Endothelial cell of umbilical vein (primary cell): ENCODE data around the gene CNKSR1. TPM values are rescaled to one million over a fixed set of nuclear protein-coding genes. Genes with fewer than 3 reads are reported as not detected.

Experiments
- BruUV-seq: library from RNA; stranded (reverse); fragments of 400-500 nt; replicated peaks from 2 replicates; lab custom pipeline; 2021; lab: Mats Ljungman, UMichigan
- CTCF ChIA-PET: fragments of 300-600, 350-600 bp; sonication (Branson Sonifier 250); formaldehyde crosslinking; loops from one replicate; lab custom pipeline; 2021; ENCODE audit warnings: antibody characterized with exemption, inconsistent platforms; lab: Charles Lee
- POLR2A ChIA-PET: fragments of 300-600, 350-600 bp; sonication (Branson Sonifier 250); formaldehyde crosslinking; loops from one replicate; lab custom pipeline; 2021; ENCODE audit warnings: antibody characterized with exemption, inconsistent platforms; lab: Charles Lee
- DNase-seq: peaks from one replicate; pipeline ENCODE4 v3.0.0-alpha.2; 2011; ENCODE audit warnings: low read depth, low spot score
- FAIRE-seq: peaks from 2 replicates; lab custom pipeline; 2011; peaks lifted over from hg19 to GRCh38; lab: Jason Lieb, UNC
- H2AFZ ChIP-seq: 2 replicates; pipeline ENCODE4 v1.6.0; 2012; ENCODE audit warnings: low read depth, low read length, control low read depth, inconsistent platforms
- H3K27ac ChIP-seq: 2 replicates; pipeline ENCODE4 v1.5.1; 2011; ENCODE audit warnings: low read depth, mild to moderate bottlenecking, control low read depth, low read length, moderate library complexity; ENCODE audit not compliant: insufficient read depth
- H3K27me3 ChIP-seq, 2 experiments: 2 replicates each; pipeline versions ENCODE4 v1.6.0 to v1.6.1; 2011; ENCODE audit warnings: low read length in 2 of 2, mixed read lengths in 1 of 2; ENCODE audit not compliant: control insufficient read depth in 2 of 2, insufficient read depth in 2 of 2
- H3K36me3 ChIP-seq, 2 experiments: 2 replicates in 1 of 2; 3 replicates in 1 of 2; pipeline ENCODE4 v1.5.1; 2011; ENCODE audit warnings: low read length in 2 of 2, mild to moderate bottlenecking in 1 of 2, moderate library complexity in 1 of 2; ENCODE audit not compliant: control insufficient read depth in 2 of 2, insufficient read depth in 2 of 2; ENCODE audit errors: extremely low read depth in 1 of 2
- H3K4me1 ChIP-seq: 3 replicates; pipeline ENCODE4 v1.5.1; 2011; ENCODE audit warnings: mild to moderate bottlenecking, low read length; ENCODE audit not compliant: control insufficient read depth, insufficient read depth; ENCODE audit errors: extremely low read depth
- H3K4me2 ChIP-seq: 2 replicates; pipeline ENCODE4 v1.6.1; 2011; ENCODE audit warnings: low read length, control low read depth, mixed read lengths; ENCODE audit not compliant: insufficient read depth
- H3K4me3 ChIP-seq, 3 experiments: fragments of 200-600 bp in 1 of 3; sonication (generic), shearing (Covaris generic) in 1 of 3; replicated peaks in 1 of 3; 2 replicates each; pipeline ENCODE4 v1.5.1; 2011 to 2016; ENCODE audit warnings: control low read depth in 3 of 3, low read length in 3 of 3, mild to moderate bottlenecking in 2 of 3, inconsistent platforms in 1 of 3, low read depth in 1 of 3, moderate library complexity in 1 of 3; ENCODE audit not compliant: insufficient read depth in 1 of 3
- H3K79me2 ChIP-seq: 2 replicates; pipeline ENCODE4 v1.6.0; 2012; ENCODE audit warnings: low read length, inconsistent platforms; ENCODE audit not compliant: control insufficient read depth, insufficient read depth
- H3K9ac ChIP-seq: replicated peaks from 2 replicates; pipeline ENCODE3; 2011; ENCODE audit warnings: low read length, control low read depth; ENCODE audit not compliant: insufficient read depth; ENCODE audit errors: extremely low read depth
- H3K9me1 ChIP-seq: replicated peaks from 3 replicates; pipeline ENCODE4 v1.6.0; 2011; ENCODE audit warnings: mild to moderate bottlenecking, low read length; ENCODE audit not compliant: control insufficient read depth, insufficient read depth; ENCODE audit errors: extremely low read depth
- H3K9me3 ChIP-seq: replicated peaks from 2 replicates; pipeline ENCODE4 v1.5.1; 2012; ENCODE audit warnings: low read length, inconsistent platforms; ENCODE audit not compliant: control insufficient read depth, insufficient read depth
- H4K20me1 ChIP-seq: replicated peaks from 2 replicates; pipeline ENCODE3; 2011; ENCODE audit warnings: mild to moderate bottlenecking, low read length; ENCODE audit not compliant: control insufficient read depth, insufficient read depth; ENCODE audit errors: extremely low read depth
- CTCF ChIP-seq, 2 donors: IDR thresholded peaks; 1 replicate in 1 of 2; 2 replicates in 1 of 2; pipeline ENCODE4 v1.5.1; 2011; ENCODE audit warnings: low read length in 2 of 2, mild to moderate bottlenecking in 2 of 2, moderate library complexity in 2 of 2, control low read depth in 1 of 2, inconsistent platforms in 1 of 2, low read depth in 1 of 2; ENCODE audit not compliant: insufficient read depth in 1 of 2; ENCODE audit errors: extremely low read depth in 1 of 2
- EZH2 ChIP-seq: IDR thresholded peaks from 2 replicates; pipeline ENCODE4 v1.6.1; 2012; ENCODE audit warnings: borderline replicate concordance, low read depth, mild to moderate bottlenecking, moderate library complexity, low read length, inconsistent platforms; ENCODE audit not compliant: severe bottlenecking
- FOS ChIP-seq: IDR thresholded peaks from 2 replicates; pipeline ENCODE4 v1.6.1; 2011; ENCODE audit warnings: mild to moderate bottlenecking, low read length, moderate library complexity, borderline replicate concordance; ENCODE audit not compliant: insufficient read depth
- GATA2 ChIP-seq: IDR thresholded peaks from 2 replicates; pipeline ENCODE4 v1.7.0; 2011; ENCODE audit warnings: low read depth, mild to moderate bottlenecking, moderate library complexity, mixed read lengths, low read length; ENCODE audit not compliant: insufficient read length, insufficient read depth
- JUN ChIP-seq: IDR thresholded peaks from 2 replicates; pipeline ENCODE4 v1.6.1; 2011; ENCODE audit warnings: borderline replicate concordance, low read depth; ENCODE audit not compliant: insufficient read length, insufficient read depth
- MYC ChIP-seq: IDR thresholded peaks from one replicate; pipeline ENCODE4 v1.6.1; 2011; ENCODE audit warnings: mild to moderate bottlenecking, low read depth, low read length
- POLR2A ChIP-seq: IDR thresholded peaks from 2 replicates; pipeline ENCODE4 v1.6.1; 2012; ENCODE audit warnings: low read depth, mild to moderate bottlenecking, control low read depth, low read length
- POLR2AphosphoS5 ChIP-seq: IDR thresholded peaks from 2 replicates; pipeline ENCODE4 v1.6.1; 2012; ENCODE audit warnings: low read depth, mild to moderate bottlenecking, control low read depth, low read length, moderate library complexity; ENCODE audit not compliant: insufficient read depth
- dilution Hi-C: fragments of 300-500 bp; cut with MboI; formaldehyde crosslinking; loops from one replicate; pipeline ENCODE4 v1.15.0; 2019; ENCODE audit warnings: low sequenced_read_pairs; ENCODE audit not compliant: extremely low pct_ligation_motif_present
- intact Hi-C: fragments of 100-400 bp; cut with micrococcal nuclease; formaldehyde crosslinking; loops from one replicate; pipeline ENCODE4 v1.10.0; 2022
- polyA plus RNA-seq, 4 experiments: library from polyadenylated mRNA; depleted of rRNA in 3 of 4; stranded (reverse) in 3 of 4; unstranded in 1 of 4; fragments of >200 nt; gene quantifications; 2 replicates each; pipeline versions ENCODE4 v1.2.1 to v1.2.3, GENCODE V29; 2011 to 2012; ENCODE audit warnings: missing spikeins in 1 of 4
- total RNA-seq: library from RNA; stranded (reverse); gene quantifications from 2 replicates; pipeline ENCODE4 v1.2.3, GENCODE V29; 2021
- TF ChIP-seq, protein P1 (sequence below): IDR thresholded peaks from 2 replicates; pipeline ENCODE4 v1.6.1; 2011; ENCODE audit not compliant: insufficient read depth, insufficient read length

Gene CNKSR1
- total and polyA plus RNA-seq, 2 donors (not counting 3 experiments of a cell fraction or from before 2014, with no cell fraction given): 0.22 TPM; not detected in 1

DNA sequence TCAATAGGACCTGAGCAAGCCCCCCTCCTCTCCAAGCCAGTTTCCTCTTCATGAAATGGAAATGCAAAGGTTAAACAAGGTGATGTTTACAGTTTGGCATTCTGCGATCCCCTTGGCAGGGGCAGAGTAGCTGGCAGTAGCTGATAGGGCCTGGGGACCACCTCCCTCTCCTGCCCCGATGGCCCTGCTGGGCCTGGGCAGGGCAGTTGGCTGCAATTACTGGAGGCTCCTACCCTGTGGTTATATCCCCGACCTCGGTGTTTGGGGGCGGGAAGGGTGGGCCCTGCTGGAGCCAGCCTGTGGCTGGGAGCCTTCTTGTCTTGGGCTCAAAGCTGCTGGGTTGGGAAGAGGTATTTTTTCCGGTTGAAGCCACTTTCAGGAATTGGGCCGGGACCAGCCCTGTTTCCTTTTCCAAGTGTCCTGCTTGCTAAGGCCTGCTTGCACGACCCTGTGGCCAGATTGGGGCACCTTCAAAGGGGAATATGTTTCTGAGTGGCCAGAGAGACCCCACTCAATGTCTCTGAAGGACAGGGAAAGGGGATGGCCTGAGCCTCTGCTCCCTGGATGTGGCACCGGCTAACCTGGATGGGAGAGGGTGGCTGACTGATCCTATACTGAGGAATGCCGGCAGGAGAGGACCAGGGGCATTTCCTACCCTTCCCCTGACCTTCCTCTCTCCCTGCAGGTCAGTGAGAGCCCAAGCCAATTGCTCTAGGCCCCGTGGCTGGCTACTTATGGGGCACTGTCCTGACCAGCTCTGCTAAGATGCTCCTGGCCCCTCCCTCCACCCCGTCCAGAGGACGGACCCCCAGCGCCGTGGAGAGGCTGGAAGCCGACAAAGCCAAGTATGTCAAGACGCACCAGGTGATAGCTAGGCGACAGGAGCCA is 16.5 kb upstream of the CNKSR1 start:
- H4K20me1 ChIP-seq: no peaks in the 10 kb centered on the region
- H2AFZ ChIP-seq: peak overlapping the region; percentile 25
- no peaks in the 10 kb centered on the region for H3K79me2 ChIP-seq
- no peak overlapping the region for H3K27ac ChIP-seq
- no TSS peak for BruUV-seq
- dilution Hi-C loops (no loop called here), intact Hi-C loops (loop anchor here (2.0 kb wide), 1 partner anchor 56 kb away; no protein-coding TSS in a partner anchor)
- no peaks in the 10 kb centered on the region for H3K9me3 ChIP-seq
- peak overlapping the region in 2 of 3 experiments; percentile 20 to 28 for H3K4me3 ChIP-seq
- TF ChIP-seq POLR2AphosphoS5: no peak
- TF ChIP-seq CTCF (IDR thresholded peaks at IDR 0.05; ENCODE audit: extremely low read depth in 1 of 2, insufficient read depth in 1 of 2, low read depth in 1 of 2, low read length in 2 of 2): no peak
- TF ChIP-seq EZH2: no peak
- TF ChIP-seq MYC: no peak
- TF ChIP-seq GATA2: no peak
- TF ChIP-seq FOS: no peak
- TF ChIP-seq POLR2A: no peak
- TF ChIP-seq JUN: no peak
- TF ChIP-seq, protein P1, sequence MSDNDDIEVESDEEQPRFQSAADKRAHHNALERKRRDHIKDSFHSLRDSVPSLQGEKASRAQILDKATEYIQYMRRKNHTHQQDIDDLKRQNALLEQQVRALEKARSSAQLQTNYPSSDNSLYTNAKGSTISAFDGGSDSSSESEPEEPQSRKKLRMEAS: no peak
- H3K4me1 ChIP-seq: peaks cover 42% of the 10 kb centered on the region
- no peaks in the 10 kb centered on the region for H3K9me1 ChIP-seq
- ChIA-PET POLR2A (no interaction called here), CTCF (interaction anchor here (0.7 to 3.7 kb wide), 7 partner anchors 9 to 124 kb away, joined by 3 to 12 read pairs (median 6); partner anchors contain the start of genes CEP85 and ZNF593)
- peak overlapping the region; percentile 63 for H3K4me2 ChIP-seq
- no peaks in the 10 kb centered on the region for H3K27me3 ChIP-seq
- DNase-seq: peak; percentile 31
- H3K36me3 ChIP-seq: peaks cover 0 to 4% of the 10 kb centered on the region in 2 experiments
- peak; percentile 67 for FAIRE-seq
- no peak overlapping the region for H3K9ac ChIP-seq
